Posterior vena cava (tissue), 2 donors: ENCODE measurements around the gene FAM209A. TPM values are rescaled to one million over a fixed set of nuclear protein-coding genes. Genes with fewer than 3 reads are reported as not detected.
"Not testable (repeated sequence)": the region's sequence is repeated elsewhere in the genome, so short reads cannot be mapped to it uniquely, and the experiment has no call there.

Source experiments
- DNase-seq: peaks from one replicate; pipeline ENCODE4 v3.0.0-alpha.2; 2020; ENCODE audit warnings: low spot score
- intact Hi-C, 2 donors: fragments of 100-400 bp; cut with DNase I; formaldehyde crosslinking; loops; one replicate each; pipeline versions ENCODE4 v1.14.1 to v1.14.2; 2022 to 2023
- total RNA-seq, 2 donors: library from RNA; stranded (reverse); fragmentation: NEBNext Ultra II Directional; extraction: Animal tissue kit (Norgen Biotek cat#: 25700); gene quantifications; one replicate each; pipeline ENCODE4 v1.2.1, GENCODE V29; 2021
- donor health status: DM: yes; HTN: yes; CAD: no.
- donor health status: DM: yes; HTN: yes; CAD: no.

Gene FAM209A
- total RNA-seq, 2 donors from 2014 or later, result 0.43 TPM; not detected in 1

GRCh38 chr20:56527521-56527920 lies 3.0 kb downstream of the FAM209A start:
- intact Hi-C loops, result no loop called here

GRCh38 chr20:56532946-56533345 lies 8.4 kb downstream of the FAM209A start, which contains the start of gene FAM209B:
TSS of gene FAM209B (plus strand) at chr20:56533246. CDS start at chr20:56533342, 96 bp downstream.
- intact Hi-C loops, DNase-seq: not testable (repeated sequence)

More at GRCh38 chr20:56527521-56527920, 3.0 kb downstream of the FAM209A start:
- DNase-seq, result no peak

GRCh38 chr20:56537997-56538396 lies 13.5 kb downstream of the FAM209A start:
- no peak for DNase-seq
- intact Hi-C loops, result no loop called here

GRCh38 chr20:56540415-56540814 lies 15.9 kb downstream of the FAM209A start:
- intact Hi-C loops, result loop anchor here in 1 of 2 donors (10.0 kb wide), 1 partner anchor 514 kb away; no protein-coding TSS in a partner anchor
- no peak for DNase-seq

GRCh38 chr20:56542489-56543030 lies 18.0 kb downstream of the FAM209A start:
- intact Hi-C loops, result loop anchor here in 1 of 2 donors (10.0 kb wide), 1 partner anchor 512 kb away; no protein-coding TSS in a partner anchor
- no peak for DNase-seq

- DNase-seq, result no peak
- intact Hi-C loops, result loop anchor here in 1 of 2 donors (5.0 kb wide), 1 partner anchor 796 kb away; no protein-coding TSS in a partner anchor
Observed at GRCh38 chr20:56551571-56551970, 27.0 kb downstream of the FAM209A start.

GRCh38 chr20:56552911-56553629 lies 28.5 kb downstream of the FAM209A start:
- intact Hi-C loops, result loop anchor here in 1 of 2 donors (5.0 kb wide), 1 partner anchor 794 kb away; no protein-coding TSS in a partner anchor
- no peak for DNase-seq

- DNase-seq, result no peak
- intact Hi-C loops, result loop anchor here in 1 of 2 donors (5.0 kb wide), 1 partner anchor 792 kb away; no protein-coding TSS in a partner anchor
Observed at GRCh38 chr20:56554869-56555268, 30.3 kb downstream of the FAM209A start.

- intact Hi-C loops, result no loop called here
- no peak for DNase-seq
Observed at GRCh38 chr20:56558968-56559367, 34.4 kb downstream of the FAM209A start.

- DNase-seq, intact Hi-C loops: not testable (repeated sequence)
Observed at GRCh38 chr20:56564526-56564925, 40.0 kb downstream of the FAM209A start.

- intact Hi-C loops, result no loop called here
- no peak for DNase-seq
Observed at GRCh38 chr20:56565511-56565910, 41.0 kb downstream of the FAM209A start.

- intact Hi-C loops, result loop anchor here in 1 of 2 donors (2.0 kb wide), 1 partner anchor 78 kb away; no protein-coding TSS in a partner anchor
- no peak for DNase-seq
Observed at GRCh38 chr20:56566621-56567020, 42.1 kb downstream of the FAM209A start.

- intact Hi-C loops, result no loop called here
- DNase-seq, result no peak
Observed at GRCh38 chr20:56570832-56571231, 46.3 kb downstream of the FAM209A start.

- no peak for DNase-seq
- intact Hi-C loops, result no loop called here
Observed at GRCh38 chr20:56572172-56572571, 47.6 kb downstream of the FAM209A start.

GRCh38 chr20:56573986-56574385 lies 49.4 kb downstream of the FAM209A start:
- DNase-seq, result no peak
- intact Hi-C loops, result no loop called here

GRCh38 chr20:56574531-56575142 lies 50.1 kb downstream of the FAM209A start:
- no peak for DNase-seq
- intact Hi-C loops, result no loop called here

GRCh38 chr20:56575157-56575556 lies 50.6 kb downstream of the FAM209A start:
- intact Hi-C loops, result no loop called here
- no peak for DNase-seq
